Epithelial cell of esophagus (primary cell): Measurements from ENCODE around the gene CYP27B1.

ENCODE experiments used
- DNase-seq: peaks from one replicate; pipeline ENCODE4 v3.0.0; 2010; ENCODE audit warnings: low read depth
- H3K4me3 ChIP-seq: 2 replicates; pipeline ENCODE4 v1.5.1; 2011; ENCODE audit warnings: mild to moderate bottlenecking, low read length, control low read depth
- CTCF ChIP-seq: IDR thresholded peaks from 2 replicates; pipeline ENCODE4 v1.5.1; 2011; ENCODE audit warnings: low read depth, mild to moderate bottlenecking, low read length, control low read depth, inconsistent platforms; ENCODE audit not compliant: insufficient read depth; ENCODE audit errors: missing control alignments

Gene CYP27B1

GRCh38 chr12:57755454-57756372, 11.2 kb downstream of the CYP27B1 start:
- no peak for TF ChIP-seq CTCF
- DNase-seq = peak; percentile 35
- peak overlapping the region; percentile 49 for H3K4me3 ChIP-seq

- no peak for TF ChIP-seq CTCF
- H3K4me3 ChIP-seq = peak overlapping the region; percentile 49
- no peak for DNase-seq
Measured at GRCh38 chr12:57755194-57755453, 11.8 kb downstream of the CYP27B1 start.

GRCh38 chr12:57754411-57755193, 12.3 kb downstream of the CYP27B1 start, which contains the start of gene MARCHF9:
Gene MARCHF9 (plus strand): TSS chr12:57755103. CDS start chr12:57755529, 426 bp downstream.
- peak; percentile 89 for DNase-seq
- peak within 1 kb of the TSS; percentile 49 for H3K4me3 ChIP-seq
- TF ChIP-seq CTCF = no peak

GRCh38 chr12:57753756-57754337, 13.0 kb downstream of the CYP27B1 start:
- TF ChIP-seq CTCF = no peak
- no peak for DNase-seq
- H3K4me3 ChIP-seq = no peak overlapping the region

DNA sequence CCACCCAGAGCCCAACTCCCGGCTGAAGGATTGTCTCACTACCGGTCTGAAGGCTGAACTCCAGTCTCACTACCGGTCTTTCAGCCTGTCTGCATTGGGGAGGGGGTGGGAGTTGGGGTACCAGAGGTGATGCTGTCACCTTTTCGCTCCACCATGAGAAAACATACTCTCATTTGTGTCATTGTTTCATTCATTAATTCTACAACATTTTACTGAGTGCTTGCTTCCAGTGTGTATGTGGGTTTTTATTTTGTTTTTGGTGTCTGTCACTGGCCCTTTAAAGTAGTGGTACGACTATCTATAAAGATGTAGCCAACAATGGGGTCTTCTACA, 14.2 kb downstream of the CYP27B1 start:
- peak overlapping the region; percentile 94 for H3K4me3 ChIP-seq
- DNase-seq = no peak
- no peak for TF ChIP-seq CTCF

- no peak for TF ChIP-seq CTCF
- H3K4me3 ChIP-seq = peak within 1 kb of the TSS; percentile 94
- DNase-seq = peak; percentile 100
Measured at GRCh38 chr12:57751788-57752667, 14.8 kb downstream of the CYP27B1 start, which contains the start of gene CDK4. Gene CDK4 (minus strand): TSS chr12:57752310. CDS start chr12:57751717, 593 bp downstream.
